Mammary epithelial cell (primary cell): ENCODE data around the gene RFX5.

Experiments
- EZH2 ChIP-seq: IDR thresholded peaks from 2 replicates; pipeline ENCODE4 v1.6.1; 2012; ENCODE audit warnings: low read length, inconsistent platforms, borderline replicate concordance
- TF ChIP-seq, protein P1 (sequence below), 2 donors: IDR thresholded peaks in 1 of 2; conservative IDR thresholded peaks in 1 of 2; 2 replicates each; pipeline ENCODE4 v1.5.1; 2011 to 2012; ENCODE audit warnings: inconsistent platforms in 2 of 2, low read length in 2 of 2, mild to moderate bottlenecking in 2 of 2, control low read depth in 1 of 2, low read depth in 1 of 2; ENCODE audit not compliant: insufficient read depth in 1 of 2; ENCODE audit errors: extremely low read depth in 1 of 2

DNA sequence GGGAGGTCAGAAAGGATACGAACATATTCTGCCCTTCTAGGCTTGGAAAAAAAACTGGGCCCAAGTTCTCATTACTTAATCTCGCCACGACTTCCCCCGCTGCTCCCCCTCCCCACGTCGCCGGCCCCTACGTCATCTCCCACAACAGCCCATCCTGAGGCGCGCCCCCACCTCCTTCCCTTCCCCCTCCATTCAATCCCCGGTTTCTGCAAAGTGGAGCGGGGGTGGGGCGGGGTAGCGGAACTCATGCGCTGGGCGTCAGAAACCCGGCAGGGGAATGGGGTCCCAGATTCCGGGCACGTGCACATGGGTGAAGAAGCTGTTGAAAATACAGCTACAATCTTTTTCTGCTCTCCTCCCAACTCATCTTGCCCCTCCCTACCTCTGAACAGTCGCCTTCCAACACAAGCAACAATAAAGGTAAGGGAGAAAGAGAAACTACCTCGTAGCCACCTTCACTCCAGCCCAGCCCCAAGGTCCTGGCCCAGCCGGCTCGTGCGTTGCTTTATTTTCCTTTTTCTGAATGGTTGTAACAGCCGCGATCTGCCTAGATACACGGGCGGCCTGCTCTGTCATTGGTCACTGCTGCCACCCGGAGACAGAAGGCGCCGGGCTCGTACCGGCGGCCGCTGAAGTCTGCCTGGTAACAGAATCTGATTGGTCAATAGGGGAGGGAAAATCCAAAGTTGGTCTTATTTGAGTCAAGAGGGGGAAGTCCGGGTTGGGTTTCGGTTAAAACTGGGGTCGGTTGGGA lies at the start of gene RFX5:
- TF ChIP-seq, protein P1, sequence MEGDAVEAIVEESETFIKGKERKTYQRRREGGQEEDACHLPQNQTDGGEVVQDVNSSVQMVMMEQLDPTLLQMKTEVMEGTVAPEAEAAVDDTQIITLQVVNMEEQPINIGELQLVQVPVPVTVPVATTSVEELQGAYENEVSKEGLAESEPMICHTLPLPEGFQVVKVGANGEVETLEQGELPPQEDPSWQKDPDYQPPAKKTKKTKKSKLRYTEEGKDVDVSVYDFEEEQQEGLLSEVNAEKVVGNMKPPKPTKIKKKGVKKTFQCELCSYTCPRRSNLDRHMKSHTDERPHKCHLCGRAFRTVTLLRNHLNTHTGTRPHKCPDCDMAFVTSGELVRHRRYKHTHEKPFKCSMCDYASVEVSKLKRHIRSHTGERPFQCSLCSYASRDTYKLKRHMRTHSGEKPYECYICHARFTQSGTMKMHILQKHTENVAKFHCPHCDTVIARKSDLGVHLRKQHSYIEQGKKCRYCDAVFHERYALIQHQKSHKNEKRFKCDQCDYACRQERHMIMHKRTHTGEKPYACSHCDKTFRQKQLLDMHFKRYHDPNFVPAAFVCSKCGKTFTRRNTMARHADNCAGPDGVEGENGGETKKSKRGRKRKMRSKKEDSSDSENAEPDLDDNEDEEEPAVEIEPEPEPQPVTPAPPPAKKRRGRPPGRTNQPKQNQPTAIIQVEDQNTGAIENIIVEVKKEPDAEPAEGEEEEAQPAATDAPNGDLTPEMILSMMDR (conservative IDR thresholded peaks at IDR 0.05 in 1 of 2, IDR thresholded peaks at IDR 0.05 in 1 of 2; ENCODE audit: extremely low read depth in 1 of 2, insufficient read depth in 1 of 2, low read depth in 1 of 2, low read length in 2 of 2) = no peak
- TF ChIP-seq EZH2 = no peak
